Breast epithelium (tissue), 4 donors: ENCODE data around the gene EEPD1. TPM values are rescaled to one million over a fixed set of nuclear protein-coding genes. Genes with fewer than 3 reads are reported as not detected.

Experiments
- DNase-seq, 2 donors: peaks; one replicate each; pipeline ENCODE4 v3.0.0-alpha.2; 2019; ENCODE audit warnings: low spot score in 2 of 2
- H3K27ac ChIP-seq, 2 donors: fragments of 200-600 bp; sonication (generic) in 1 of 2; one replicate each; pipeline ENCODE4 v1.5.1; 2016 to 2019; ENCODE audit warnings: mild to moderate bottlenecking in 1 of 2
- H3K27me3 ChIP-seq, 2 donors: fragments of 200-600 bp; sonication (generic) in 1 of 2; one replicate each; pipeline versions ENCODE4 v1.5.1 to v1.6.0; 2017 to 2019; ENCODE audit warnings: control low read depth in 1 of 2, mild to moderate bottlenecking in 1 of 2
- H3K36me3 ChIP-seq: fragments of 200-600 bp; one replicate; pipeline ENCODE4 v1.5.1; 2019
- H3K4me1 ChIP-seq, 2 donors: fragments of 200-600 bp; sonication (generic); one replicate each; pipeline ENCODE4 v1.5.1; 2016 to 2019; ENCODE audit warnings: control low read depth in 1 of 2
- H3K4me3 ChIP-seq, 3 donors: fragments of 200-600 bp; sonication (generic); 1 replicate in 2 of 3; 2 replicates in 1 of 3; pipeline ENCODE4 v1.5.1; 2016 to 2019; ENCODE audit warnings: mild to moderate bottlenecking in 3 of 3, moderate library complexity in 2 of 3
- H3K9me3 ChIP-seq, 2 donors: fragments of 200-600 bp; sonication (generic) in 1 of 2; one replicate each; pipeline ENCODE4 v1.5.1; 2016 to 2019; ENCODE audit warnings: control low read depth in 1 of 2
- CTCF ChIP-seq, 3 donors: fragments of 450-650 bp; IDR thresholded peaks; one replicate each; pipeline ENCODE4 v1.5.1; 2016 to 2017; ENCODE audit warnings: antibody characterized with exemption in 3 of 3, mild to moderate bottlenecking in 3 of 3, moderate library complexity in 3 of 3
- POLR2A ChIP-seq: fragments of 450-650 bp; IDR thresholded peaks from one replicate; pipeline ENCODE4 v1.6.1; 2016; ENCODE audit warnings: antibody characterized with exemption, mild to moderate bottlenecking, moderate library complexity
- POLR2AphosphoS5 ChIP-seq, 3 donors: sonication (generic); formaldehyde crosslinking; IDR thresholded peaks; one replicate each; pipeline ENCODE4 v1.6.1; 2017; ENCODE audit warnings: antibody characterized with exemption in 3 of 3
- intact Hi-C: fragments of 100-400 bp; cut with DNase I; formaldehyde crosslinking; loops from one replicate; pipeline ENCODE4 v1.15.1; 2023; ENCODE audit warnings: low total_unique reads
- total RNA-seq, 3 donors: library from RNA; depleted of rRNA; stranded (reverse); fragments of >200 nt; gene quantifications; one replicate each; pipeline ENCODE4 v1.1.0, GENCODE V29; 2016

Gene EEPD1
- total RNA-seq, 3 donors from 2014 or later = 6.4 to 32.5 (median 10.5) TPM

GRCh38 chr7:36272567-36273269 is 119.7 kb downstream of the EEPD1 start:
- H3K4me1 ChIP-seq = no peaks in the 10 kb centered on the region
- H3K27ac ChIP-seq = no peak overlapping the region
- no peak for TF ChIP-seq CTCF (IDR thresholded peaks at IDR 0.05)
- no peaks in the 10 kb centered on the region for H3K9me3 ChIP-seq
- H3K4me3 ChIP-seq = no peak overlapping the region
- no peaks in the 10 kb centered on the region for H3K27me3 ChIP-seq
- intact Hi-C loops = no loop called here
- no peak for DNase-seq
- H3K36me3 ChIP-seq = no peaks in the 10 kb centered on the region

GRCh38 chr7:36273836-36274235 is 120.8 kb downstream of the EEPD1 start:
- no peaks in the 10 kb centered on the region for H3K9me3 ChIP-seq
- intact Hi-C loops = no loop called here
- H3K4me1 ChIP-seq = no peaks in the 10 kb centered on the region
- no peak overlapping the region for H3K4me3 ChIP-seq
- H3K36me3 ChIP-seq = no peaks in the 10 kb centered on the region
- no peak for TF ChIP-seq POLR2A
- TF ChIP-seq POLR2AphosphoS5 (IDR thresholded peaks at IDR 0.05) = no peak
- no peak for TF ChIP-seq CTCF (IDR thresholded peaks at IDR 0.05)
- peak overlapping the region in 1 of 2 donors; percentile 16 for H3K27ac ChIP-seq
- H3K27me3 ChIP-seq = no peaks in the 10 kb centered on the region
- no peak for DNase-seq

- Histone ChIP-seq H3K4me1 (peaks cover 0 to 5% of the 10 kb centered on the region in 2 donors), H3K9me3 (no peaks in the 10 kb centered on the region), H3K27me3 (no peaks in the 10 kb centered on the region), H3K27ac (peak overlapping the region in 1 of 2 donors; percentile 39), H3K36me3 (no peaks in the 10 kb centered on the region), H3K4me3 (no peak overlapping the region)
- intact Hi-C loops = no loop called here
- no peak for DNase-seq
- TF ChIP-seq POLR2AphosphoS5 (IDR thresholded peaks at IDR 0.05) (no peak), POLR2A (no peak), CTCF (IDR thresholded peaks at IDR 0.05) (no peak)
These were observed 122.8 kb downstream of the EEPD1 start for GRCh38 chr7:36275735-36276284.

GRCh38 chr7:36276428-36277248 is 123.6 kb downstream of the EEPD1 start:
- H3K9me3 ChIP-seq = no peaks in the 10 kb centered on the region
- no peaks in the 10 kb centered on the region for H3K27me3 ChIP-seq
- intact Hi-C loops = no loop called here
- peak overlapping the region; percentile 48 to 54 for H3K27ac ChIP-seq
- H3K4me1 ChIP-seq = peaks cover 0 to 5% of the 10 kb centered on the region in 2 donors
- no peak for DNase-seq
- TF ChIP-seq CTCF (IDR thresholded peaks at IDR 0.05) (no peak), POLR2AphosphoS5 (IDR thresholded peaks at IDR 0.05) (peak in 1 of 3 donors; percentile 37)
- no peaks in the 10 kb centered on the region for H3K36me3 ChIP-seq
- H3K4me3 ChIP-seq = no peak overlapping the region

- DNase-seq = no peak
- peak overlapping the region; percentile 48 to 54 for H3K27ac ChIP-seq
These were observed 124.1 kb downstream of the EEPD1 start for GRCh38 chr7:36277249-36277542.

More at GRCh38 chr7:36277249-36277542, 124.1 kb downstream of the EEPD1 start:
- Histone ChIP-seq H3K36me3 (no peaks in the 10 kb centered on the region), H3K4me1 (peaks cover 0 to 5% of the 10 kb centered on the region in 2 donors), H3K9me3 (no peaks in the 10 kb centered on the region), H3K27me3 (no peaks in the 10 kb centered on the region), H3K4me3 (no peak overlapping the region)
- TF ChIP-seq POLR2A = no peak
- no peak for TF ChIP-seq CTCF (IDR thresholded peaks at IDR 0.05)
- TF ChIP-seq POLR2AphosphoS5 (IDR thresholded peaks at IDR 0.05) = no peak
- intact Hi-C loops = no loop called here
